Measurements from ENCODE around the gene BANK1. TPM values are rescaled to one million over a fixed set of nuclear protein-coding genes. Genes with fewer than 3 reads are reported as not detected.

The BANK1 gene
- polyA plus RNA-seq, 1 of the 3 experiments (the other 2 are of a cell fraction): not detected

DNA sequence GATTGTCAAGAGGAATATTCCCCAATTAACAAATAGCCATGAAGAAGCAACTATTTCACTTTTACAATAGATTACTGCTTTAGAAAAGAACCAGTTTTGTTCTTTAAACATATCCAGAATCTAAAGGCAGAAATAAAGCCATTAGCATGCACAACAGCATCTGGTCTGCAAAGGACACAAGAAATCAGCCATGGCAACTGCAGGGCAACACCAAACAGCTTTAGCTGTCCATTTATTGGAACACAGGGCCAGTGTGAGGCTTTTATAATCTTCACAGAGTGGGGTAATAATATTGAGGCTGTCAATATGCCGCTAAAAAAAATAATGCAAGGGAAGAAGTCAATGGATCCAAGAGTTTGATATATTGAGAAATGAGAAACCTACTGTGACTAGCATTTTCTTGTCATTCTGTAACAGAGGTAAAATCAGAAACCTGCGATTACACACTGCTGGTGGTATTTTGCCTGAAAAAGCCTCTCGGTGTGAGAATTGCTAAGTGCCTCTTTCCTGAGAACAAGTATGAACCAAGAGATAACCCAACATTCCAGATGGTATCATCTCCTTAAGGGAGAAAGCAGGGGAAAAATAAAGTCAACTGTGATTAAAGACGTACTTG lies 2.7 kb upstream of the BANK1 start:
- H3F3A ChIP-seq (replicated peaks; ENCODE audit: insufficient read depth): no peaks in the 10 kb centered on the region
- H3K27me3 ChIP-seq (ENCODE audit: insufficient read depth): no peaks in the 10 kb centered on the region
- H2AFZ ChIP-seq (ENCODE audit: low read depth): no peak overlapping the region
- no peak overlapping the region for H3K9ac ChIP-seq
- no peaks in the 10 kb centered on the region for H3K79me2 ChIP-seq (ENCODE audit: insufficient read depth)
- no peak overlapping the region for H3K4me3 ChIP-seq (ENCODE audit: low read depth in 2 of 2, low read length in 1 of 2)
- DNase-seq: no peak
- no peak overlapping the region for H3K27ac ChIP-seq (ENCODE audit: low read depth in 2 of 2, low read length in 1 of 2)
- no peak overlapping the region for H3K4me2 ChIP-seq
- no peaks in the 10 kb centered on the region for H3K4me1 ChIP-seq (ENCODE audit: control insufficient read depth in 1 of 2, insufficient read depth in 2 of 2, low read depth in 1 of 2, low read length in 1 of 2)
- TF ChIP-seq RAD21 (IDR thresholded peaks at IDR 0.05; ENCODE audit: low read length) (no peak), FOXM1 (IDR thresholded peaks at IDR 0.05; ENCODE audit: low read depth) (no peak)
- TF ChIP-seq, protein P1, sequence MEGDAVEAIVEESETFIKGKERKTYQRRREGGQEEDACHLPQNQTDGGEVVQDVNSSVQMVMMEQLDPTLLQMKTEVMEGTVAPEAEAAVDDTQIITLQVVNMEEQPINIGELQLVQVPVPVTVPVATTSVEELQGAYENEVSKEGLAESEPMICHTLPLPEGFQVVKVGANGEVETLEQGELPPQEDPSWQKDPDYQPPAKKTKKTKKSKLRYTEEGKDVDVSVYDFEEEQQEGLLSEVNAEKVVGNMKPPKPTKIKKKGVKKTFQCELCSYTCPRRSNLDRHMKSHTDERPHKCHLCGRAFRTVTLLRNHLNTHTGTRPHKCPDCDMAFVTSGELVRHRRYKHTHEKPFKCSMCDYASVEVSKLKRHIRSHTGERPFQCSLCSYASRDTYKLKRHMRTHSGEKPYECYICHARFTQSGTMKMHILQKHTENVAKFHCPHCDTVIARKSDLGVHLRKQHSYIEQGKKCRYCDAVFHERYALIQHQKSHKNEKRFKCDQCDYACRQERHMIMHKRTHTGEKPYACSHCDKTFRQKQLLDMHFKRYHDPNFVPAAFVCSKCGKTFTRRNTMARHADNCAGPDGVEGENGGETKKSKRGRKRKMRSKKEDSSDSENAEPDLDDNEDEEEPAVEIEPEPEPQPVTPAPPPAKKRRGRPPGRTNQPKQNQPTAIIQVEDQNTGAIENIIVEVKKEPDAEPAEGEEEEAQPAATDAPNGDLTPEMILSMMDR (IDR thresholded peaks at IDR 0.05): no peak
- H3K9me2 ChIP-seq: no peaks in the 10 kb centered on the region
- ChIA-PET POLR2A (no interaction called here), CTCF (no interaction called here)
- no peaks in the 10 kb centered on the region for H3K36me3 ChIP-seq (replicated peaks in 1 of 2; ENCODE audit: control insufficient read depth in 1 of 2, insufficient read depth in 2 of 2, low read length in 1 of 2)
- H3K9me3 ChIP-seq: no peaks in the 10 kb centered on the region
- no peaks in the 10 kb centered on the region for H4K20me1 ChIP-seq (ENCODE audit: insufficient read depth)
- 91% methylated on average over 4 of the region's 4 CpGs for WGBS (ENCODE audit: low lambda C conversion rate)

DNA sequence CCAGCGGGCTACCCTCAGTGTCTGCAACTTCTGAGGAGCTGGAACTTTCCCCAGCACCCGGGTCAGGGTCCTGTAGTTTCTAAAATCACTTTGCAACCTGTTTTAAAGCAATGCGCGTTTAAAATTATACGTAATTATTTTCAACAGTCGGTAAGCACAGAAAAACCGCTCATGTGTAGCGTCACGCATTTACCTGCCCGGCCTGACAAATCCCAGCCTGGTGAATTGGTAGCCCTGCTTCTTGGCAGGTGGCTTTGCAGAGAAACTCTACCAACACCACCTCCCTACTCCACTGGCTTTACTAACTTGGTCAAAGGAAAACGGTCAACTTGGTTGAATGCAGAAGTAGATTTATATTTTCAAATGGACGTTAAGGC lies 640 bp downstream of the BANK1 start:
- Histone ChIP-seq H2AFZ (ENCODE audit: low read depth) (no peak overlapping the region), H3K9ac (no peak overlapping the region), H3K27me3 (ENCODE audit: insufficient read depth) (no peaks in the 10 kb centered on the region), H4K20me1 (ENCODE audit: insufficient read depth) (no peaks in the 10 kb centered on the region), H3F3A (replicated peaks; ENCODE audit: insufficient read depth) (no peaks in the 10 kb centered on the region), H3K4me2 (no peak overlapping the region), H3K79me2 (ENCODE audit: insufficient read depth) (no peaks in the 10 kb centered on the region), H3K4me3 (ENCODE audit: low read depth in 2 of 2, low read length in 1 of 2) (no peak overlapping the region), H3K4me1 (ENCODE audit: control insufficient read depth in 1 of 2, insufficient read depth in 2 of 2, low read depth in 1 of 2, low read length in 1 of 2) (no peaks in the 10 kb centered on the region; a peak in 1 of 4 replicates), H3K36me3 (replicated peaks in 1 of 2; ENCODE audit: control insufficient read depth in 1 of 2, insufficient read depth in 2 of 2, low read length in 1 of 2) (no peaks in the 10 kb centered on the region), H3K9me3 (no peaks in the 10 kb centered on the region), H3K9me2 (no peaks in the 10 kb centered on the region), H3K27ac (ENCODE audit: low read depth in 2 of 2, low read length in 1 of 2) (no peak overlapping the region)
- no peak for DNase-seq
- POLR2A ChIA-PET: no interaction called here
- 89% methylated on average over 12 of the region's 12 CpGs for WGBS (ENCODE audit: low lambda C conversion rate)
- TF ChIP-seq POLR2AphosphoS5 (IDR thresholded peaks at IDR 0.05; ENCODE audit: low read depth, low read length): no peak
- no peak for TF ChIP-seq YY1 (IDR thresholded peaks at IDR 0.05; ENCODE audit: low read depth)
- TF ChIP-seq SMC3 (IDR thresholded peaks at IDR 0.05; ENCODE audit: low read depth, low read length): no peak
- no peak for TF ChIP-seq MEF2A (IDR thresholded peaks at IDR 0.05; ENCODE audit: borderline replicate concordance, low read depth)
- TF ChIP-seq RXRA (IDR thresholded peaks at IDR 0.05; ENCODE audit: borderline replicate concordance, low read depth): no peak
- TF ChIP-seq RAD21 (IDR thresholded peaks at IDR 0.05; ENCODE audit: low read length): no peak
- no peak for TF ChIP-seq CHD2 (IDR thresholded peaks at IDR 0.05; ENCODE audit: low read length, partially characterized antibody)
- TF ChIP-seq, protein P2, sequence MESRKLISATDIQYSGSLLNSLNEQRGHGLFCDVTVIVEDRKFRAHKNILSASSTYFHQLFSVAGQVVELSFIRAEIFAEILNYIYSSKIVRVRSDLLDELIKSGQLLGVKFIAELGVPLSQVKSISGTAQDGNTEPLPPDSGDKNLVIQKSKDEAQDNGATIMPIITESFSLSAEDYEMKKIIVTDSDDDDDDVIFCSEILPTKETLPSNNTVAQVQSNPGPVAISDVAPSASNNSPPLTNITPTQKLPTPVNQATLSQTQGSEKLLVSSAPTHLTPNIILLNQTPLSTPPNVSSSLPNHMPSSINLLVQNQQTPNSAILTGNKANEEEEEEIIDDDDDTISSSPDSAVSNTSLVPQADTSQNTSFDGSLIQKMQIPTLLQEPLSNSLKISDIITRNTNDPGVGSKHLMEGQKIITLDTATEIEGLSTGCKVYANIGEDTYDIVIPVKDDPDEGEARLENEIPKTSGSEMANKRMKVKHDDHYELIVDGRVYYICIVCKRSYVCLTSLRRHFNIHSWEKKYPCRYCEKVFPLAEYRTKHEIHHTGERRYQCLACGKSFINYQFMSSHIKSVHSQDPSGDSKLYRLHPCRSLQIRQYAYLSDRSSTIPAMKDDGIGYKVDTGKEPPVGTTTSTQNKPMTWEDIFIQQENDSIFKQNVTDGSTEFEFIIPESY (IDR thresholded peaks at IDR 0.05; ENCODE audit: borderline replicate concordance, low read depth): no peak
- TF ChIP-seq NFIC (IDR thresholded peaks at IDR 0.05; ENCODE audit: borderline replicate concordance): no peak
- no peak for TF ChIP-seq GATA2 (CRISPR knock-in tag; IDR thresholded peaks at IDR 0.05)
- TF ChIP-seq FOSL2 (IDR thresholded peaks at IDR 0.05; ENCODE audit: borderline replicate concordance, low read depth): no peak
- no peak for TF ChIP-seq RFX5 (IDR thresholded peaks at IDR 0.05; ENCODE audit: low read length)
- TF ChIP-seq EP300 (IDR thresholded peaks at IDR 0.05; ENCODE audit: borderline replicate concordance in 1 of 2, low read depth in 1 of 2, low read length in 1 of 2): no peak
- TF ChIP-seq RCOR1 (IDR thresholded peaks at IDR 0.05; ENCODE audit: low read length): no peak
- CTCF ChIA-PET: no interaction called here
